CD14-positive monocyte (primary cell): ENCODE data around the gene ARMC7. TPM values are rescaled to one million over a fixed set of nuclear protein-coding genes. Genes with fewer than 3 reads are reported as not detected.
"Not testable (repeated sequence)": the region's sequence is repeated elsewhere in the genome, so short reads cannot be mapped to it uniquely, and the experiment has no call there.

ENCODE experiments used
- DNase-seq, 3 donors: peaks; one replicate each; pipeline ENCODE4 v3.0.0-alpha.2; 2011 to 2022
- H2AFZ ChIP-seq: 2 replicates; pipeline ENCODE4 v1.6.0; 2012; ENCODE audit warnings: mild to moderate bottlenecking, low read depth, low read length, inconsistent platforms; ENCODE audit not compliant: insufficient read depth, poor library complexity, severe bottlenecking
- H3K27ac ChIP-seq, 2 donors: 1 replicate in 1 of 2; 2 replicates in 1 of 2; pipeline ENCODE4 v1.5.1; 2012 to 2013; ENCODE audit warnings: low read length in 2 of 2, control low read depth in 1 of 2, inconsistent platforms in 1 of 2, low read depth in 1 of 2, mild to moderate bottlenecking in 1 of 2
- H3K27me3 ChIP-seq, 2 donors: one replicate each; pipeline versions ENCODE4 v1.6.0 to v1.6.1; 2011 to 2013; ENCODE audit warnings: low read length in 2 of 2; ENCODE audit not compliant: control insufficient read depth in 2 of 2, insufficient read depth in 2 of 2
- H3K36me3 ChIP-seq, 2 donors: replicated peaks in 1 of 2; 1 replicate in 1 of 2; 2 replicates in 1 of 2; pipeline versions ENCODE4 v1.5.1 to v1.6.1; 2012 to 2013; ENCODE audit warnings: low read length in 2 of 2, control low read depth in 1 of 2, inconsistent platforms in 1 of 2, mild to moderate bottlenecking in 1 of 2; ENCODE audit not compliant: insufficient read depth in 2 of 2, control insufficient read depth in 1 of 2
- H3K4me1 ChIP-seq, 2 donors: 1 replicate in 1 of 2; 2 replicates in 1 of 2; pipeline versions ENCODE4 v1.5.1 to v1.6.1; 2012 to 2013; ENCODE audit warnings: low read length in 2 of 2, control low read depth in 1 of 2, inconsistent platforms in 1 of 2, mild to moderate bottlenecking in 1 of 2, moderate library complexity in 1 of 2; ENCODE audit not compliant: insufficient read depth in 2 of 2, control insufficient read depth in 1 of 2
- H3K4me2 ChIP-seq: replicated peaks from 2 replicates; pipeline ENCODE3; 2012; ENCODE audit warnings: low read length, moderate library complexity, mild to moderate bottlenecking; ENCODE audit not compliant: poor library complexity, severe bottlenecking; ENCODE audit errors: extremely low read depth
- H3K4me3 ChIP-seq, 3 experiments: fragments of 200-600 bp in 1 of 3; sonication (generic) in 1 of 3; replicated peaks in 1 of 3; 1 replicate in 2 of 3; 2 replicates in 1 of 3; pipeline ENCODE4 v1.5.1; 2011 to 2013; ENCODE audit warnings: low read length in 3 of 3, mild to moderate bottlenecking in 3 of 3, control low read depth in 2 of 3, low read depth in 2 of 3, inconsistent platforms in 1 of 3, moderate library complexity in 1 of 3
- H3K79me2 ChIP-seq: 2 replicates; pipeline ENCODE4 v1.6.0; 2012; ENCODE audit warnings: mild to moderate bottlenecking, control low read depth, inconsistent platforms, low read length, moderate library complexity; ENCODE audit not compliant: insufficient read depth
- H3K9ac ChIP-seq: 2 replicates; pipeline ENCODE4 v1.6.0; 2017; ENCODE audit warnings: low read length, mild to moderate bottlenecking; ENCODE audit not compliant: insufficient read depth, poor library complexity, severe bottlenecking
- H3K9me3 ChIP-seq, 2 donors: replicated peaks in 1 of 2; 1 replicate in 1 of 2; 2 replicates in 1 of 2; pipeline versions ENCODE4 v1.5.1 to v1.6.1; 2012 to 2013; ENCODE audit warnings: low read length in 2 of 2, control low read depth in 1 of 2; ENCODE audit not compliant: control insufficient read depth in 1 of 2, insufficient read depth in 1 of 2
- H4K20me1 ChIP-seq: 2 replicates; pipeline ENCODE4 v1.6.0; 2012; ENCODE audit warnings: mild to moderate bottlenecking, low read length, control low read depth, moderate library complexity; ENCODE audit not compliant: insufficient read depth
- H3K27ac Mint-ChIP-seq, 7 donors: one replicate each; pipeline ENCODE4 v1.8.0; 2020; ENCODE audit warnings: mild to moderate bottlenecking in 7 of 7, mixed read lengths in 7 of 7, moderate library complexity in 6 of 7, inconsistent platforms in 2 of 7
- H3K27me3 Mint-ChIP-seq, 3 donors: one replicate each; pipeline ENCODE4 v1.8.0; 2021 to 2022; ENCODE audit warnings: low read depth in 3 of 3, mild to moderate bottlenecking in 3 of 3, mixed read lengths in 3 of 3, moderate library complexity in 3 of 3, inconsistent platforms in 1 of 3
- H3K36me3 Mint-ChIP-seq, 2 donors: one replicate each; pipeline ENCODE4 v1.8.0; 2020; ENCODE audit warnings: mixed read lengths in 2 of 2, inconsistent platforms in 1 of 2, mild to moderate bottlenecking in 1 of 2
- H3K4me1 Mint-ChIP-seq: one replicate; pipeline ENCODE4 v1.8.0; 2020; ENCODE audit warnings: mild to moderate bottlenecking, mixed read lengths
- H3K4me3 Mint-ChIP-seq, 2 donors: one replicate each; pipeline ENCODE4 v1.8.0; 2020; ENCODE audit warnings: mild to moderate bottlenecking in 2 of 2, mixed read lengths in 2 of 2, moderate library complexity in 1 of 2
- H3K9me3 Mint-ChIP-seq, 7 donors: one replicate each; pipeline ENCODE4 v1.8.0; 2020 to 2022; ENCODE audit warnings: mixed read lengths in 7 of 7, mild to moderate bottlenecking in 6 of 7, moderate library complexity in 6 of 7, inconsistent platforms in 2 of 7
- CTCF ChIP-seq: fragments of 200-600 bp; IDR thresholded peaks from one replicate; pipeline ENCODE4 v1.8.0; 2022; ENCODE audit warnings: antibody characterized with exemption, mild to moderate bottlenecking
- WGBS: methylation state at CpG from one replicate; pipeline ENCODE4 v1.1.5; 2013; ENCODE audit warnings: missing lambda C conversion rate; ENCODE audit not compliant: insufficient coverage; 5-methylcytosine and 5-hydroxymethylcytosine counted together
- intact Hi-C, 2 donors: fragments of 100-400 bp; cut with micrococcal nuclease; formaldehyde crosslinking; loops; one replicate each; pipeline versions ENCODE4 v1.15.0 to v1.15.1; 2023
- polyA plus RNA-seq, 3 donors: library from polyadenylated mRNA; depleted of rRNA in 1 of 3; unstranded in 2 of 3; stranded (reverse) in 1 of 3; fragments of 300-500 nt in 2 of 3; fragments of >200 nt in 1 of 3; fragmentation: Illumina TruSeq in 2 of 3; gene quantifications; 1 replicate in 2 of 3; 2 replicates in 1 of 3; pipeline ENCODE4 v1.2.3, GENCODE V29; 2012 to 2021

Gene ARMC7
- polyA plus RNA-seq, 3 donors = 1.3 to 11.8 (median 2.1) TPM

- Histone ChIP-seq H3K36me3 (no peaks in the 10 kb centered on the region), H3K27me3 (no peaks in the 10 kb centered on the region), H2AFZ (peak overlapping the region; percentile 24), H3K4me3 (peak overlapping the region in 1 of 3 experiments; percentile 97), H3K4me1 (peaks cover 14 to 18% of the 10 kb centered on the region in 2 donors), H3K9ac (no peak overlapping the region), H3K79me2 (peaks cover 42% of the 10 kb centered on the region), H3K9me3 (no peaks in the 10 kb centered on the region), H4K20me1 (peaks cover 19% of the 10 kb centered on the region), H3K4me2 (peak overlapping the region; percentile 100), H3K27ac (no peak overlapping the region)
- no peak for TF ChIP-seq CTCF
- Mint-ChIP-seq H3K27ac (peak overlapping the region in 1 of 7 donors; percentile 58), H3K9me3 (peaks cover 0 to 2% (median 0%) of the 10 kb centered on the region in 7 donors), H3K27me3 (peaks cover 0 to 2% (median 0%) of the 10 kb centered on the region in 3 donors), H3K36me3 (peaks cover 0 to 13% of the 10 kb centered on the region in 2 donors), H3K4me3 (no peak overlapping the region), H3K4me1 (peaks cover 19% of the 10 kb centered on the region)
- no peak for DNase-seq
- no CpG with 5 or more reads among the region's 3 CpGs for WGBS
- intact Hi-C loops = loop anchor here in 1 of 2 donors (2.0 kb wide), 1 partner anchor 28 kb away; the partner anchor contains the start of gene SUMO2
Measured at GRCh38 chr17:75155191-75155601, 45.4 kb downstream of the ARMC7 start.

GRCh38 chr17:75158480-75158879 lies 48.7 kb downstream of the ARMC7 start:
- H3K79me2 ChIP-seq, H3K4me3 Mint-ChIP-seq, H3K27me3 Mint-ChIP-seq, H3K4me3 ChIP-seq, DNase-seq, H3K9ac ChIP-seq, H4K20me1 ChIP-seq, H3K4me2 ChIP-seq, H3K4me1 Mint-ChIP-seq, intact Hi-C loops, H3K27ac Mint-ChIP-seq, H3K27ac ChIP-seq, H3K9me3 ChIP-seq, H3K4me1 ChIP-seq, H2AFZ ChIP-seq, H3K27me3 ChIP-seq, H3K36me3 ChIP-seq, H3K9me3 Mint-ChIP-seq: not testable (repeated sequence)
- 95% methylated on average over 7 of the region's 8 CpGs for WGBS
- peaks cover 0 to 16% of the 10 kb centered on the region in 2 donors for H3K36me3 Mint-ChIP-seq
